ENCODE data around the gene ADGRG1.

DNA sequence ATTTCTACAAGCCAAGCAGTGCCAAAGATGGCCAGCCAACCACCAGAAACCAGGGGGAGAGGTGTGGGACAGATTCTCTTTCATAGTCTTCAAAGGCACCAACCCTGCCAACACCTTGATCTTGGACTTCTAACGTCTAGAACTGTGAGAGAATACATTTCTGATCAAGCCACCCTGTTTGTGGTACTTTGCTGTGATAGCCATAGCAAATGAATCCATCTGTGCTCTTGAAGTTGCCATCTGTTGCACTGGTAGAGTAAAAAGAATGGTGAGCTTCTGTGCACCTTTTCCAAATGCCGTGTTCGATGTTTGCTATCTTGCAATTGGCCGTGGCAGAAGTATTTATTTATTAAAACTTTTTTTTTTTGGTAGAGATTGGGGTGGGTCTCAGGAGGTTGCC, 16.7 kb upstream of the ADGRG1 start:
- TF ChIP-seq POLR2A (IDR thresholded peaks at IDR 0.05; ENCODE audit: low read length), result no peak
- no peak for TF ChIP-seq GATA1 (IDR thresholded peaks at IDR 0.05; ENCODE audit: low read depth, low read length)
